Neural cell (in vitro differentiated cells): Measurements from ENCODE around the gene HEATR1. TPM values are rescaled to one million over a fixed set of nuclear protein-coding genes. Genes with fewer than 3 reads are reported as not detected.

ENCODE experiments used
- H2AFZ ChIP-seq: fragments of 200-600, 300-800 bp; sonication (generic), shearing (Covaris generic); 2 replicates; pipeline ENCODE4 v1.6.0; 2014; ENCODE audit warnings: low read depth, mild to moderate bottlenecking, antibody characterized with exemption, low read length, moderate library complexity
- H3F3A ChIP-seq: fragments of 200-600 bp; shearing (Covaris generic); 2 replicates; pipeline ENCODE4 v1.6.1; 2016; ENCODE audit warnings: mild to moderate bottlenecking, moderate library complexity, mixed read lengths, antibody characterized with exemption, low read length; ENCODE audit not compliant: insufficient read depth, poor library complexity, severe bottlenecking
- H3K27ac ChIP-seq: fragments of 200-600, 300-800 bp; sonication (generic), shearing (Covaris generic); 2 replicates; pipeline ENCODE4 v1.5.1; 2014; ENCODE audit warnings: mild to moderate bottlenecking, low read length, moderate library complexity
- H3K27me3 ChIP-seq: fragments of 300-800, 200-600 bp; sonication (generic), shearing (Covaris generic); 2 replicates; pipeline ENCODE4 v1.6.0; 2014; ENCODE audit warnings: mild to moderate bottlenecking, low read depth, low read length, moderate library complexity; ENCODE audit not compliant: insufficient read depth
- H3K36me3 ChIP-seq: fragments of 300-800, 200-600 bp; sonication (generic), shearing (Covaris generic); 2 replicates; pipeline ENCODE4 v1.5.1; 2014; ENCODE audit warnings: mild to moderate bottlenecking, antibody characterized with exemption, low read length, moderate library complexity; ENCODE audit not compliant: insufficient read depth
- H3K4me2 ChIP-seq: fragments of 300-800, 200-600 bp; sonication (generic), shearing (Covaris generic); 2 replicates; pipeline ENCODE4 v1.6.0; 2014; ENCODE audit warnings: mild to moderate bottlenecking, low read length
- H3K4me3 ChIP-seq: fragments of 300-800, 200-600 bp; sonication (generic), shearing (Covaris generic); 2 replicates; pipeline ENCODE4 v1.5.1; 2014; ENCODE audit warnings: mild to moderate bottlenecking, low read length, moderate library complexity
- H3K79me2 ChIP-seq: fragments of 200-600 bp; shearing (Covaris generic); replicated peaks from 2 replicates; pipeline ENCODE4 v1.6.0; 2014; ENCODE audit warnings: mild to moderate bottlenecking, low read length, moderate library complexity; ENCODE audit not compliant: insufficient read depth
- H3K9ac ChIP-seq: fragments of 300-800, 200-600 bp; sonication (generic), shearing (Covaris generic); 2 replicates; pipeline ENCODE4 v1.6.1; 2016; ENCODE audit warnings: mild to moderate bottlenecking, low read length, mixed read lengths
- H3K9me2 ChIP-seq: fragments of 200-600 bp; shearing (Covaris generic); 2 replicates; pipeline ENCODE4 v1.6.1; 2016; ENCODE audit warnings: mild to moderate bottlenecking, low read length, mixed read lengths; ENCODE audit not compliant: insufficient read depth
- H3K9me3 ChIP-seq: fragments of 200-600, 300-800 bp; sonication (generic), shearing (Covaris generic); 2 replicates; pipeline ENCODE4 v1.6.1; 2016; ENCODE audit warnings: mild to moderate bottlenecking, mixed run types, low read length, moderate library complexity, mixed read lengths
- H4K20me1 ChIP-seq: fragments of 200-600 bp; shearing (Covaris generic); 2 replicates; pipeline ENCODE4 v1.6.1; 2016; ENCODE audit warnings: mild to moderate bottlenecking, mixed run types; ENCODE audit not compliant: insufficient read depth
- EP300 ChIP-seq: fragments of 450-650 bp; conservative IDR thresholded peaks from 2 replicates; pipeline ENCODE4 v1.6.1; 2014; ENCODE audit warnings: antibody characterized with exemption, mild to moderate bottlenecking, moderate library complexity; ENCODE audit not compliant: poor library complexity, severe bottlenecking
- EZH2 ChIP-seq: fragments of 200-600, 300-800 bp; shearing (Covaris generic), sonication (generic); IDR thresholded peaks from 2 replicates; pipeline ENCODE4 v1.6.1; 2014; ENCODE audit warnings: antibody characterized with exemption, low read length, borderline replicate concordance, mild to moderate bottlenecking; ENCODE audit not compliant: insufficient read depth, poor library complexity, severe bottlenecking
- MXI1 ChIP-seq: fragments of 450-650 bp; conservative IDR thresholded peaks from 2 replicates; pipeline ENCODE4 v1.6.1; 2014; ENCODE audit warnings: antibody characterized with exemption, mild to moderate bottlenecking; ENCODE audit not compliant: poor library complexity, severe bottlenecking
- POLR2AphosphoS5 ChIP-seq: IDR thresholded peaks from 2 replicates; pipeline ENCODE4 v1.6.1; 2012
- RAD21 ChIP-seq: fragments of 450-650 bp; conservative IDR thresholded peaks from 2 replicates; pipeline ENCODE4 v1.6.1; 2014; ENCODE audit warnings: antibody characterized with exemption, mild to moderate bottlenecking, moderate library complexity
- SMC3 ChIP-seq: fragments of 450-650 bp; conservative IDR thresholded peaks from 2 replicates; pipeline ENCODE4 v1.6.1; 2014; ENCODE audit warnings: antibody characterized with exemption, mild to moderate bottlenecking, moderate library complexity; ENCODE audit not compliant: poor library complexity
- TAF1 ChIP-seq: IDR thresholded peaks from 2 replicates; pipeline ENCODE4 v1.6.1; 2012; ENCODE audit warnings: low read depth
- polyA plus RNA-seq: library from polyadenylated mRNA; depleted of rRNA; stranded (reverse); fragments of >200 nt; gene quantifications from 2 replicates; pipeline ENCODE4 v1.2.3, GENCODE V29; 2014
- TF ChIP-seq, protein P1 (sequence below): fragments of 450-650 bp; IDR thresholded peaks from 2 replicates; pipeline ENCODE4 v1.5.1; 2014; ENCODE audit warnings: antibody characterized with exemption, mild to moderate bottlenecking, moderate library complexity; ENCODE audit not compliant: poor library complexity, severe bottlenecking
- TF ChIP-seq, protein P2 (sequence below): IDR thresholded peaks from 2 replicates; pipeline ENCODE4 v1.6.1; 2012; ENCODE audit warnings: borderline replicate concordance

The HEATR1 gene
- polyA plus RNA-seq, 1 donor from 2014 or later, result 5.9 TPM

DNA sequence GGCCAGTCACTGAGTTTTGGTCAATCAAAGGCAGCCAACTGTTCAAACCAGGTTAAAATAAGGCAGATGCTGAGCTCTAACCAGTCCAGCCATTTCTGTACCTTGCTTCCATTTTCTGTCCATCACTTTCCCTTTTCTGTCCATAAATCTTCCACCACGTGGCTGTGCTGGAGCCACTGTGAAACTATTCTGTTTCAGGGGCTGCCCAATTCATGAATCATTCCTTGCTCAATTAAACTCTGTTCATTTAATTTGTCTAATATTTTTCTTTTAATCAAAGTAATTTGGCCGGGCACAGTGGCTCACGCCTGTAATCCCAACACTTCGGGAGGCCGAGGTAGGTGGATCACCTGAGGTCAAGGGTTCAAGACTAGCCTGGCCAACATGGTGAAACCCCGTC lies 103.2 kb downstream of the HEATR1 start:
- Histone ChIP-seq H4K20me1 (no peaks in the 10 kb centered on the region), H3K4me3 (no peak overlapping the region), H3K27me3 (no peaks in the 10 kb centered on the region), H3K9me3 (no peaks in the 10 kb centered on the region), H3K36me3 (no peaks in the 10 kb centered on the region), H3K27ac (no peak overlapping the region), H3F3A (no peaks in the 10 kb centered on the region), H3K79me2 (no peaks in the 10 kb centered on the region), H2AFZ (no peak overlapping the region), H3K4me2 (no peak overlapping the region), H3K9me2 (no peaks in the 10 kb centered on the region), H3K9ac (no peak overlapping the region)
- TF ChIP-seq, protein P1, sequence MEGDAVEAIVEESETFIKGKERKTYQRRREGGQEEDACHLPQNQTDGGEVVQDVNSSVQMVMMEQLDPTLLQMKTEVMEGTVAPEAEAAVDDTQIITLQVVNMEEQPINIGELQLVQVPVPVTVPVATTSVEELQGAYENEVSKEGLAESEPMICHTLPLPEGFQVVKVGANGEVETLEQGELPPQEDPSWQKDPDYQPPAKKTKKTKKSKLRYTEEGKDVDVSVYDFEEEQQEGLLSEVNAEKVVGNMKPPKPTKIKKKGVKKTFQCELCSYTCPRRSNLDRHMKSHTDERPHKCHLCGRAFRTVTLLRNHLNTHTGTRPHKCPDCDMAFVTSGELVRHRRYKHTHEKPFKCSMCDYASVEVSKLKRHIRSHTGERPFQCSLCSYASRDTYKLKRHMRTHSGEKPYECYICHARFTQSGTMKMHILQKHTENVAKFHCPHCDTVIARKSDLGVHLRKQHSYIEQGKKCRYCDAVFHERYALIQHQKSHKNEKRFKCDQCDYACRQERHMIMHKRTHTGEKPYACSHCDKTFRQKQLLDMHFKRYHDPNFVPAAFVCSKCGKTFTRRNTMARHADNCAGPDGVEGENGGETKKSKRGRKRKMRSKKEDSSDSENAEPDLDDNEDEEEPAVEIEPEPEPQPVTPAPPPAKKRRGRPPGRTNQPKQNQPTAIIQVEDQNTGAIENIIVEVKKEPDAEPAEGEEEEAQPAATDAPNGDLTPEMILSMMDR, result no peak
- TF ChIP-seq MXI1 (no peak), EZH2 (no peak), SMC3 (no peak), RAD21 (no peak), EP300 (no peak), TAF1 (no peak), POLR2AphosphoS5 (no peak)
- TF ChIP-seq, protein P2, sequence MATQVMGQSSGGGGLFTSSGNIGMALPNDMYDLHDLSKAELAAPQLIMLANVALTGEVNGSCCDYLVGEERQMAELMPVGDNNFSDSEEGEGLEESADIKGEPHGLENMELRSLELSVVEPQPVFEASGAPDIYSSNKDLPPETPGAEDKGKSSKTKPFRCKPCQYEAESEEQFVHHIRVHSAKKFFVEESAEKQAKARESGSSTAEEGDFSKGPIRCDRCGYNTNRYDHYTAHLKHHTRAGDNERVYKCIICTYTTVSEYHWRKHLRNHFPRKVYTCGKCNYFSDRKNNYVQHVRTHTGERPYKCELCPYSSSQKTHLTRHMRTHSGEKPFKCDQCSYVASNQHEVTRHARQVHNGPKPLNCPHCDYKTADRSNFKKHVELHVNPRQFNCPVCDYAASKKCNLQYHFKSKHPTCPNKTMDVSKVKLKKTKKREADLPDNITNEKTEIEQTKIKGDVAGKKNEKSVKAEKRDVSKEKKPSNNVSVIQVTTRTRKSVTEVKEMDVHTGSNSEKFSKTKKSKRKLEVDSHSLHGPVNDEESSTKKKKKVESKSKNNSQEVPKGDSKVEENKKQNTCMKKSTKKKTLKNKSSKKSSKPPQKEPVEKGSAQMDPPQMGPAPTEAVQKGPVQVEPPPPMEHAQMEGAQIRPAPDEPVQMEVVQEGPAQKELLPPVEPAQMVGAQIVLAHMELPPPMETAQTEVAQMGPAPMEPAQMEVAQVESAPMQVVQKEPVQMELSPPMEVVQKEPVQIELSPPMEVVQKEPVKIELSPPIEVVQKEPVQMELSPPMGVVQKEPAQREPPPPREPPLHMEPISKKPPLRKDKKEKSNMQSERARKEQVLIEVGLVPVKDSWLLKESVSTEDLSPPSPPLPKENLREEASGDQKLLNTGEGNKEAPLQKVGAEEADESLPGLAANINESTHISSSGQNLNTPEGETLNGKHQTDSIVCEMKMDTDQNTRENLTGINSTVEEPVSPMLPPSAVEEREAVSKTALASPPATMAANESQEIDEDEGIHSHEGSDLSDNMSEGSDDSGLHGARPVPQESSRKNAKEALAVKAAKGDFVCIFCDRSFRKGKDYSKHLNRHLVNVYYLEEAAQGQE, result no peak

Other genes starting within 250 kb of the HEATR1 start
- 0.17 TPM in 1 of 2 replicates, not detected in the other for gene EDARADD, start 210.2 kb downstream of the HEATR1 start, polyA plus RNA-seq
- gene LGALS8, start 80.5 kb downstream of the HEATR1 start, polyA plus RNA-seq, result 1.0 and 4.9 TPM in 2 replicates
- 6.1 and 14.9 TPM in 2 replicates for gene ACTN2, start 82.0 kb upstream of the HEATR1 start, polyA plus RNA-seq
- 14.1 and 15.0 TPM in 2 replicates for gene MTR, start 190.8 kb upstream of the HEATR1 start, polyA plus RNA-seq